ENCODE data around the gene CSF3R.
"Not testable (repeated sequence)": the region's sequence is repeated elsewhere in the genome, so short reads cannot be mapped to it uniquely, and the experiment has no call there.

Gene CSF3R

GRCh38 chr1:36512842-36513241 lies 30.1 kb upstream of the CSF3R start:
- no peak for DNase-seq

DNA sequence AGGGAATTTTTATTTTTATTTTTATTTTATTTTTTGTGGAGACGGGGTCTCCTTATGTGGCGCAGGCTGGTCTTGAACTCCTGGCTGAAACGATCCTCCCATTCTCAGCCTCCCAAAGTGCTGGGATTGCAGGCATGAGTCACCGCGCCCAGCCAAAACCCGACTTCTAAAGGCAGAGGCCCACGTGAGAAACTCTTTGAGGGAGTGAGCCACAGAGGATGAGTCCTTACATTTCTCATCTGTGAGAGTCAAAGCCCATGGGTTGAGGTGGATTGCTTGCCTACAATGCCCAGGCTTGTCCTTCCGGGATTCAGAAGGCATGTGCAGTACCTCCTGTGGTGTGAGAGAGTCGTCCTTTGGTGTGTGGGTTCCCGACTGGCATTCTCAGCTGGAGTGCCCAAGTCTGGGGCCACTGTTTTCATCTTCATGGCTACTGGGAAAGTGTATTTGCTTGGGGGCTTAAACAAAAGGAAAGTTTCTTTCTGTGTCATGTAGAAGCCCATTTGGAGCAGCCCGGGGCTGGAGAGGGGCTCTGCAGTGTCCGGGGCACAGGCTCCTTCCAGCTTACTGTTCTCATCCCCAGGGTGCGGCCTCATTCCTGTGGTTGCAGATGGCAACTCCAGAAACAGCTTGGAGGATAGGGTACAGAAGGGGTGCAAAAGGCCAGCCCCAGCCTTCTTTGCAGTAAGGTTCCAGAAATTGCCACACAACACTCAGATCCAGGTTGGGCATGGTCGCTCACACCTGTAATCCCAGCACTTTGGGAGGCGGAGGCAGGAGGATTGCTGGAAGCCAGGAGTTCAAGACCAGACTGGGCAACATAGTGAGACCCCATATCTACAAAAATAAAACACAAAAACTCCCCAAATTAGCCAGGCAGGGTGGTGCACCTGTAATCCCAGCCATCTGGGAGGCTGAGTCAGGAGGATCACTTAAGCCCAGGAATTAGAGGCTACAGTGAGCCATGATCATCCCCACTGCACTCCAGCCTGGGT lies 29.4 kb upstream of the CSF3R start:
- no peak for DNase-seq

GRCh38 chr1:36511220-36511619 lies 28.5 kb upstream of the CSF3R start:
- DNase-seq: not testable (repeated sequence)

- DNase-seq: no peak
Observed at GRCh38 chr1:36510418-36510817, 27.7 kb upstream of the CSF3R start.

GRCh38 chr1:36508257-36508656 lies 25.5 kb upstream of the CSF3R start:
- no peak for DNase-seq

- DNase-seq: no peak
Observed at GRCh38 chr1:36506276-36506920, 23.7 kb upstream of the CSF3R start.

GRCh38 chr1:36503733-36504132 lies 21.0 kb upstream of the CSF3R start:
- no peak for DNase-seq

GRCh38 chr1:36503159-36503558 lies 20.4 kb upstream of the CSF3R start:
- DNase-seq: no peak

DNA sequence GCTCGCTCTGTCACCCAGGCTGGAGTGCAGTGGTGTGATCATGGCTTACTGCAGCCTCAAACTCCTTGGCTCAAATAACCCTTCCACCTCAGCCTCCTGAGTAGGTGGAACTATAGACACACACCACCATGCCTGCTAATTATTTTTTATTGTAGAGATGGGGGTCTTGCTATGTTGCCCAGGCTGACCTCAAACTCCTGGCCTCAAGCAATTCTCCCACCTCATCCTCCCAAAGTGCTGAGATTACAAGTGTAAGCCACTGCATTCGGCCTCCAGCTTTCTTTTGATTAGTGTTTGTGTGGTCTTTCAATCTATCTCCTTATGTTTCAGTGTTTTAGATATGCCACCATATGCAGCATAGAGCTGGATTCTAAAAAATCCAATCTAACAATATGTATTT lies 19.9 kb upstream of the CSF3R start:
- no peak for DNase-seq

- not testable (repeated sequence) for DNase-seq
Observed at GRCh38 chr1:36501911-36502310, 19.2 kb upstream of the CSF3R start.

DNA sequence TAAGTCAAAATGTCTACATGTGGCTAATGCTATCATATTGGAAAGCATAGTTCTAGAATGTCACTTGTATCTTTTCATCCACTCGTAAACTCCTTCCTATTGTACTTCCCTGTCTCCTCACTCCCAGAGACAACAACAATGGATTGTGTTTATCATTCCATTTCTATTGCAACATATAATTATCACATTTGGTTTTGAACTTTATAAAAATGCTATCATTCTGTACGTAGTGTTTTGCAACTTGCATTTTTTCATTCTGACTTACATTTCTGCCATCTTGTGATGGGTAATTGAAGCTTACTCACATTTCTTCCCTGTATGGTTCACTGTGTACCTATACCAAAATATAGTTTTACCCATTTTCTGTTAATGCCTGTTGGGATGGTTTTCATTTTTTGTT lies 14.5 kb upstream of the CSF3R start:
- no peak for DNase-seq

GRCh38 chr1:36494971-36495370 lies 12.3 kb upstream of the CSF3R start:
- DNase-seq: no peak

- no peak for DNase-seq
Observed at GRCh38 chr1:36493524-36493923, 10.8 kb upstream of the CSF3R start.

GRCh38 chr1:36492491-36492890 lies 9.8 kb upstream of the CSF3R start:
- DNase-seq: no peak

DNA sequence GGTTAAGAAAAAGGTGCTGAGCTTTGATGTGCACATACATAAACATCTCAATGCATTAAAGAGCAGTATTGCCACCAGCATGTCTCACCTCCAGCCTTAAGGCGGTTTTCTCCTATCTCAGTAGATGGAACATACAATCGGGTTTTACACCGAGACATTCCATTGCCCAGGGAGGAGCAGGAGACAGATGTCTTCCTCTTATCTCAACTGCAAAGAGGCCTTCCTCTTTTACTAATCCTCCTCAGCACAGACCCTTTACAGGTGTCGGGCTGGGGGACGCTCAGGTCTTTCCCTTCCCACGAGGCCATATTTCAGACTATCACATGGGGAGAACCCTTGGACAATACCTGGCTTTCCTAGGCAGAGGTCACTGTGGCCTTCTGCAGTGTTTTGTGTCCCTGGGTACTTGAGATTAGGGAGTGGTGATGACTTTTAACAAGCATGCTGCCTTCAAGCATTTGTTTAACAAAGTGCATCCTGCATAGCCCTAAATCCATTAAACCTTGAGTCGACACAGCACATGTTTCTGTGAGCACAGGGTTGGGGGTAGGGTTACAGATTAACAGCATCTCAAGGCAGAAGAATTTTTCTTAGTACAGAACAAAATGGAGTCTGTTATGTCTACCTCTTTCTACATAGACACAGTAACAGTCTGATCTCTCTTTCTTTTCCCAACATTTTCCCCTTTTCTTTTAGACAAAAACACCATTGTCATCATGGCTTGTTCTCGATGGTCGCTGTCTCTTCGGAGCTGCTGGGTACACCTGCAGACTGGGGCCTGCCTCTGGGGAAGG lies 6.7 kb upstream of the CSF3R start:
- not testable (repeated sequence) for DNase-seq

GRCh38 chr1:36487906-36488305 lies 5.2 kb upstream of the CSF3R start:
- DNase-seq: no peak

GRCh38 chr1:36487336-36487725 lies 4.6 kb upstream of the CSF3R start:
- DNase-seq: not testable (repeated sequence)

DNA sequence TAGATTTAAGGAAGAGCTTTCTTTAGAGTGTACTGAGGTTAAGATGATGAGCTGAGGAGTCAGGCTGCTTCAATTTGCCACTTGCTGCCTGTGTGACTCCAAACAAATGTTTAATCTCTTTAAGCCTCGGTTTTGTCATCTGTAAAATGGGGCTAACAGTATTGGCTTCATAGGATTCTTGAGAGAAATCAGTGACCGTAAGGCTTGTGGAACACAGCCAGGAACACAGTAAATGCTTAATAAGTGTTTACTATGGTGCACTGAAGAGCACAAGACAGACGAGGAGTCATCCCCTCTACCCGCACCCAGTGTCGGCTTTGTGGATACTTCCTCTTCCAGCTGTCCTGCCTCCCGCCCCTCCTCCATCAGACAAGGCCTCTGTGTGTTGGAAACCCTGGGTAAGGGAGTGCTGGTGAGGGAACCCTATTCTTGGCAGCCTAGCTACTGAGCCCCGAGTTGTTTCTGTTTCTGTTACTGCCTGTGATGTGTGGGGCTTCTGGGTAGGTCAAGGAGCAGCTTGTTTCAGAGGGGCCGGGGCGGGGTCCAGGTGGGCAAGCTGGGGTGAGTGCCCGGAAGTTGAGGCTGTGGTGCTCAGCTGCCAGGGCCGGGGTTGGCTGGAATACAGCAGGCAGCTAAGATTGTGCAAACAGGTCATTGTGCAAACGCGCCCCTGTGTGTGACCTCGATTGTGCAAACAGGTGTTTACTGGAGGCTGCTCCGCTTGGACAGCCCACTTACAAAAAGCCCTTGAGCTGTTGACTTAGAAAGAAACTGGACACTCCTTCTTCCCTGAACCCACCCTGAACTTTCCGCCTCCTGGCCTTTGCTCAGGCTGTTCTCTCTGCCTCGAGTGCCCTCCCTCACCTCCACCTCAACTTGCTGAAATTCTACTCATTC lies 4.0 kb upstream of the CSF3R start:
- no peak for DNase-seq

DNA sequence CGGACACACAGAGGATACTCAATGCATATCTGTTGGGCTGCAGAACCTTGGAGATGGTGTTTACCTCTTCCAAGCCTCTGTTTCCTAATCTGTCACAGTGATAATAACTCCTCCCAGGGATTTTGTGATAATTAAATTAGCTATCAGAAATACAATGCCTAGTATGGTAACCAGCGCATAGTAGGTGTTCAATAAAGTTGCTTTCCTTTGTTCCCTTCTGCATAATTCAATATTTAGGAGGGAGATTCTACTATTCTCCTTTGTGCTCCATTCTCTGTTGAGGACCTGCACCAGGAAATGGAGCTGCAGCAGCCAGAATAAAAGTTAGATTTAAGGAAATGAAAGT lies 3.4 kb upstream of the CSF3R start:
- DNase-seq: no peak

DNA sequence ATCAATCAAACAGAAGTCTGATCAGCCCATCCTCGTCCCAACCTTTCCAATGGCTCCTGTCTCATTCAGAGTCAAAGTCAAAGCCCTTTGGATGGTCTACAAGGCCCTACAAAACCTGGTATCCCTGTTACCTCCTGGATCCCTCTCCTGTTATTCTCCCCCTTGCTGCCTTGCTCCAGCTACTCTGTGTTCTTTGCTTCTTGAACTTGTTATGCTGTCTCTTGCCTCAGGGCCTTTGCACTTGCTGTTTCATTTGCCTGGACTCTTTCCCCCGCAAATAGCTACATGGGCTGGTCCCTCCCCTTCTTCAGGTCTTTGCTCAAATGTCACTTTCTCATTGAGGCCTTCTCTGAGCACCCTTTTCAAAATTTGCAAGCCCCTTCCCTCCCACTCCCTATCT lies 1.4 kb upstream of the CSF3R start:
- no peak for DNase-seq

GRCh38 chr1:36481771-36482723 lies 666 bp downstream of the CSF3R start:
- DNase-seq: no peak

Data from activated CD4-positive, CD25-positive, alpha-beta regulatory T cell (primary cell).